HL-60/S4 treated with retinoic acid at 250 ng/mL for 4 days and 3 days (cell line): ENCODE measurements around the gene ADCY10.
"Not testable (repeated sequence)": the region's sequence is repeated elsewhere in the genome, so short reads cannot be mapped to it uniquely, and the experiment has no call there.

Experiments used
- in situ Hi-C: fragments of 300-500 bp; cut with MboI; formaldehyde crosslinking; loops from 2 replicates; pipeline ENCODE4 v1.7.0; 2022; ENCODE audit warnings: low sequenced_read_pairs

ADCY10 gene, protein sequence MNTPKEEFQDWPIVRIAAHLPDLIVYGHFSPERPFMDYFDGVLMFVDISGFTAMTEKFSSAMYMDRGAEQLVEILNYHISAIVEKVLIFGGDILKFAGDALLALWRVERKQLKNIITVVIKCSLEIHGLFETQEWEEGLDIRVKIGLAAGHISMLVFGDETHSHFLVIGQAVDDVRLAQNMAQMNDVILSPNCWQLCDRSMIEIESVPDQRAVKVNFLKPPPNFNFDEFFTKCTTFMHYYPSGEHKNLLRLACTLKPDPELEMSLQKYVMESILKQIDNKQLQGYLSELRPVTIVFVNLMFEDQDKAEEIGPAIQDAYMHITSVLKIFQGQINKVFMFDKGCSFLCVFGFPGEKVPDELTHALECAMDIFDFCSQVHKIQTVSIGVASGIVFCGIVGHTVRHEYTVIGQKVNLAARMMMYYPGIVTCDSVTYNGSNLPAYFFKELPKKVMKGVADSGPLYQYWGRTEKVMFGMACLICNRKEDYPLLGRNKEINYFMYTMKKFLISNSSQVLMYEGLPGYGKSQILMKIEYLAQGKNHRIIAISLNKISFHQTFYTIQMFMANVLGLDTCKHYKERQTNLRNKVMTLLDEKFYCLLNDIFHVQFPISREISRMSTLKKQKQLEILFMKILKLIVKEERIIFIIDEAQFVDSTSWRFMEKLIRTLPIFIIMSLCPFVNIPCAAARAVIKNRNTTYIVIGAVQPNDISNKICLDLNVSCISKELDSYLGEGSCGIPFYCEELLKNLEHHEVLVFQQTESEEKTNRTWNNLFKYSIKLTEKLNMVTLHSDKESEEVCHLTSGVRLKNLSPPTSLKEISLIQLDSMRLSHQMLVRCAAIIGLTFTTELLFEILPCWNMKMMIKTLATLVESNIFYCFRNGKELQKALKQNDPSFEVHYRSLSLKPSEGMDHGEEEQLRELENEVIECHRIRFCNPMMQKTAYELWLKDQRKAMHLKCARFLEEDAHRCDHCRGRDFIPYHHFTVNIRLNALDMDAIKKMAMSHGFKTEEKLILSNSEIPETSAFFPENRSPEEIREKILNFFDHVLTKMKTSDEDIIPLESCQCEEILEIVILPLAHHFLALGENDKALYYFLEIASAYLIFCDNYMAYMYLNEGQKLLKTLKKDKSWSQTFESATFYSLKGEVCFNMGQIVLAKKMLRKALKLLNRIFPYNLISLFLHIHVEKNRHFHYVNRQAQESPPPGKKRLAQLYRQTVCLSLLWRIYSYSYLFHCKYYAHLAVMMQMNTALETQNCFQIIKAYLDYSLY (N-terminal part only)

DNA sequence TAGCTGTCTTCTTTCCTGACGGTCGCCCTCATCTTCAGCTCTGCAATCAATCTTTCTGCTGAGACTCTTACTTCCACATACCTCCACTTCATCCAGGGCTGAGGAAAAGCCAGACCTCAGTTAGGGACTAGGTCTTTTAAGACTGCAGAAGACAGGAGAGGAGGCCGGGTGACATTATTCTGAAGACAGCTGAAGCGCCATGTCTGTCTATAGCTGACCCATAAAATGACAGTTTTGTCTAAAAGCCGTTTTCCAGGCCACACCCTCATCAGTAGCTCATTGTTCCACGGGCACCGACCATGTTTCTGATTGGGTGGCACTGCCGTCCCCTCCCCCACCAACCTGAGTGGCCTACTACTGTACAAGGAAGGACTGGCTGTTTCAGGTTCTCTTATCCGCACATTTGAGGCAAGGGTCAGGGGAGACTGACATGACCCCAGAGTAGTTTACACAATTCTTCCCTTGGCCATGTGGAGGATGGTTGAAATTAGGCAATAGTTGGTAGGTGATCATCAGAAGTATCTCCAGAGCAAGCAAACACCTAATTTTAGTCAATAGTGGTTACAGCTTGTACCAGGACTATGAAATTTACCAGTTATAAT is at the start of gene ADCY10:
TSS of gene ADCY10 (minus strand) at position 240 of the 602 bp plus-strand sequence. CDS start 8,994 bp downstream, outside the sequence.
- in situ Hi-C loops = no loop called here

DNA sequence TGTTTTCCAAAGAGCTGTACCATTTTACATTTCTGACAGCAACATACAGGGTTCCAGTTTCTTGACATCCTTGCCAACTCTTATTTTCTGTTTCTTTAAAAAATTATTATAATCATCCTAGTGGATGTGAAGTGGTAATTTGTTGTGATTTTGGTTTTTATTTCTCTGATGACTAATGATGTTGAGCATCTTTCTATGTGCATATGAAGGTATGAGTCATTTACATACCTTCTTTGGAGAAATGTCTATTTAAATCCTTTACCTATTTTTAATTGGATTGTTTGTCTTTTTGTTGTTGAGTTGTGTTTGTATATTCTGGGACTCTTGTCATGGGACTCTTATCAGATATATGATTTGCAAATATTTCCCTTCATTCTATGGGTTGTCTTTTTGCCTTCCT is 43.8 kb upstream of the ADCY10 start:
- in situ Hi-C loops = no loop called here

DNA sequence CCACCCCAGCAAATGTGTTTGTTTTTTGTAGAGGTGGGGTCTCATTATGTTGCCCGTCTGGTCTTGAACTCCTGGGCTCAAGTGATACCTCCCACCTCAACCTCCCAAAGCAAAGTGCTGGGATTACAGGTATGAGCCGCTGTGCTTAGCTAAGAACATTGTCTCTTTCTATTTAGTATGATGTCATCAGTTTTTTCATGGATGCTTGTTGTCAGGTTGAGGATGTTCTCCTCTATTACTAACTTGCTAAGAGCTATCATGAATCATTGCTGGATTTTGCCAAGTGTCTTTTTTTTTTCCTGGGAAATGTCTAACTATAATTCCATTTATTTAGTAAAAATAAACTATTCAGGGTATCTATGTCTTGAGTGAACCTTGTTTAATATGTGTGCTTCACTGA is 42.0 kb upstream of the ADCY10 start:
- in situ Hi-C loops = no loop called here

DNA sequence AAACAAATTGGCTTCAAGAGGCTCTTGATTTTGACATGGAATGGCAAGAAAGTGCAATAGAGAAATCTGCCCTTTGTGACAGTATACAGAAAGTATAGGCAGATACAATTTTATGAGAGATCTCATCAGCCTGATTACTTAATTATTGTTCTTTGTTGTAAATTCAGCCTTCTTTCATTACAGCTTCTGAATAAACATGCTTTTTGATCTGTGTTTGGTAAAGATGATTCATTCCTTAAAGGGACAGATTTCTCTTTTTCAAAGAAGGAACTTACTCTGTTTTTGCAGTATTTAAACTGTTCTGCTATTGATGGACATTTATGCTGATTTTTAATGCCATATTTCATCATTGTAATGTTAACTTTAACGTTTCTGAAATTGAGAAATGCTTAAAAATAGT is 36.6 kb upstream of the ADCY10 start:
- in situ Hi-C loops = no loop called here

DNA sequence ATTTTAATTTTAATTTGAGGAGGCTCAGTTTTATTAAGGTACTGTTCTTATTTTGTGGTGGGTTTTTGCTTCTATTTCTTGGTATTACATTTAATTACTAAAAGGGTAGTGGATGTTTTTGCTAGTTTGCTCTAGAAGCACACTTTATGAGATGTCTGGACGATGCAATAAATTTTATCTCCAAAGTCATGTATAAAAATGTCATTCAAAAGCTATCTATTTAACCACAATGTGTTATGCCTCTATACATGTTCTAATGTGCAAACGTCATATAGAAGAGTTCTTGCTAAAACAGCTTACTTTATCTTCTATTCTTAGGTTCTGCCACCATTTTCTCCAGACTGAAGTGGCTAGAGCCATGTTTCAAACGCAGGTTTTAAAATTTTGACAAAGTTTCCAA is 35.9 kb upstream of the ADCY10 start:
- in situ Hi-C loops = no loop called here

DNA sequence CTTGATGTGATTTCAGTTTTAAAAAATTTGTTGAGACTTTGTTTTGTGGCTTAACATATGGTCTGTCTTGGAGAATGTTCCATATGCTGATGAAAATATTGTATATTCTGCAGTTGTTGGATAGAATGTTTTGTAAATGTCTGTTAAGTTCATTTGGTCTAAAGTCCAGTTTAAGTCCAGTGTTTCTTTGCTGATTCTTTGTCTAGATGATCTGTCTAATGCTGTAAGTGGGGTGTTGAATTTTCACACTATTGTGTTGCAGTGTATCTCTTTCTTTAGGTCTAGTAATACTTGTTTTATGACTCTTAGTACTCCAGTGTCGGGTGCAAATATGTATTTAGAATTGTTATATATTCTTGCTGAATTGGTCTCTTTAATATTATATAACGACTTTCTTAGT is 33.8 kb upstream of the ADCY10 start:
- in situ Hi-C loops = no loop called here

DNA sequence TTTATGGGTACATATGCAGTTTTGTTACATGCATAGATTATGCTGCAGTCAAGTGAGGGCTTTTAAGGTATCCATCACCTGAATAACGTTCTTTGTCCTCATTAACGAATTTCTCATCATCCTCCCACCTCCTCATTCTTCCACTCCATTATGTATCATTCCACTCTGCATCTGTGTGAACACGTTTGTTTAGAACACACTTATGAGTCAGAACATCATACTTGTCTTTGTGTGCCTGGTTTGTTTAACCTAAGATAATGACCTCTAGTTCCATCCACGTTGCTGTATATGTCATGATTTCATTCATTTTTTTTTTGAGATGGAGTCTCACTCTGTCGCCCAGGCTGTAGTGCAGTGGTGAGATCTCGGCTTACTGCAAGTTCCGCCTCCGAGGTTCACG is 29.6 kb upstream of the ADCY10 start:
- in situ Hi-C loops = no loop called here

DNA sequence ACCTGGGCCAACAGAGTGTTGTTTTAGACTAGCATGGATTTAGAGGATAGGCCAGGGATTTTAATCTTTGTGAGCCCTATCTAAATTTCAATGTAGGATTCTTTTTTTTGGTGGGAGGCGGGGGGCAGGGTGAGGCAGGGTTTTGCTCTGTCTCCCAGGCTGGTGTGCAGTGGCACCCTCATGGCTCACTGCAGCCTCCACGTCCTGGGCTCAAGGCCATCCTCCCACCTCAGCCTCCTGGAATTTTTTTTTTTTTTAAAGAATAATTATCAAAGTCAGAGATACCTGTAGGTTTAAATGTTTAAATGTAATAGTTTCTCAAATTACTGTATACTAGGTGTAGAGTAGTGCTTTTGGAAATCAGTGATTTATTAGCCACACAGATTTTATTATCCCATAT is 26.3 kb upstream of the ADCY10 start:
- in situ Hi-C loops = no loop called here

DNA sequence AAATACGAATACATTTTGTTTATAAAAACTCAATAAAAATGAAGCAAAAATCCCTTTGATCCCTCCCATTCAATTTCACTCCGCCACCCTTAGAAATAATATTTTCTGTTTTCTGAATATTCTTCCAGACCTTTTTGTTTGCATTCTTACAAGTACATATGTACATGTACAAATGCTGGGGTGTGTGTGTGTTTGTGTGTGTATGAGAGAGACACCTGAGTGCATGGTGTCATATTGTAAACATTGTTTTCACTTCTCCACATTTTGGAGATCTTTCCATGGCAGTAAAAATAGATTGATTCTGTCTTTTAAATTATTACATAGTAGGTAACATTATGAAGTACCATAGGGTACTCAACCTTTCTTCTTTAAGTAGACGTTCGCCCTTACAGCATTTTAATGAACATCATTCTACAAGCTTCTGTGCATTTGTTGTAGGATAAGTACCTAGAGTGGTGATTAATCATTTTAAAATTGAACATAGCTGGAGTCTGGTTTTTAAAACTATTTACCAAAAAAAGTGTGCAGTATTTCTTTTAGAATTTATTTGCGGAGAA is 24.2 kb upstream of the ADCY10 start:
- in situ Hi-C loops = no loop called here

DNA sequence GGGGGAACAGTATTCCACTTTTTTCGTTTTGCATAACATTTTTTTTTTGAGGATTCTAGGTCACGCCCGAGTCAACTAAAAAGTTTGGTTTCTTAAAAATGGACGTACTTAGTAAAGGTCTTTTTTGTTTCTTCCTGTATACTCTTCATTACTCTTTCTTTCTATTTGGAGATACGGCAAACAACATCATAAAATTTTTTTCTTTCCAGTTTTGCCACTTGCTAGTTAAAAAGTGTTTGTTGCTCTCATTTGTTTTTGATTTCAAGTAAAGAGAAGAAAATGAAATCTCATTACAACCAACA is 23.7 kb upstream of the ADCY10 start:
- in situ Hi-C loops = no loop called here

DNA sequence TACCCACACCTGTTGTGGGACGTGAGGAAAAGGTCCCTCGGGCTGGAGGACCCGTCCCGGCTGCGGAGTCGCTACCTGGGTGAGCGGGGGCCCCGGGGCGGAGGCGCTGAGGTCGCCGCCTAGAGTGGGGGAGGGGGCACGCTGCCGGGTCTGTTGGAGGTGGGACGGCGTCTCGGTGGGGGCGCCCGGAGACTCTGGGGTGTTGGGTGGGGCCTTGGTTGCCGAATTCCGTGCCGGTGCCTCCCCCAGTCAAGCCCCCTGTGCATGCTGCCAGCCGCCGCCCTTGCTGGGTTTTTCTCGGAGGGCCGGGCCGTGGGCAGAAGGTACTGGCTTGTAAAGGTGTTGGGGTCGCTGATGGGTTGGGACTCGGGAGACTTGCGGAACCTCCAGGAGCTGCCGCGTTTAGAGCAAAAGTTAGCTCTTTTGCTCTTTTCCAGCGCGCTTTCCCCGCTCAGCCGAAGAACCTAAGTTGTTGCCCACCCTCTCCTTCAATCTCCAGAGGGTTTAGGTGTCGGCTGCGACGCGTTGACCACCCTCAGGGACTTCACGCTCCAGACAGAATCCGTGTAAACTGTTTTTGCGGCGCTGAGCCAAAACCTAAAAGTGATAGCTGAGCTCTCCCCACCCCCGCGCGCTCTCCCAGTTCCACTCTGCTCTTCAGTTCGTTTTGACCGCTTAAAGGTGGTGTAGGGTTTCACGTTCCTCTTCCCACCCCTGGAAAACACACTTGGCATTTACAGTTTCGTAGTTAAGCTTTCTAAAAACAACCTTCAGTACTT is 23.2 kb upstream of the ADCY10 start, which contains the start of gene MPC2:
TSS of gene MPC2 (minus strand) at position 143 of the 779 bp plus-strand sequence. CDS start 1,231 bp downstream, outside the sequence.
- in situ Hi-C loops = no loop called here

DNA sequence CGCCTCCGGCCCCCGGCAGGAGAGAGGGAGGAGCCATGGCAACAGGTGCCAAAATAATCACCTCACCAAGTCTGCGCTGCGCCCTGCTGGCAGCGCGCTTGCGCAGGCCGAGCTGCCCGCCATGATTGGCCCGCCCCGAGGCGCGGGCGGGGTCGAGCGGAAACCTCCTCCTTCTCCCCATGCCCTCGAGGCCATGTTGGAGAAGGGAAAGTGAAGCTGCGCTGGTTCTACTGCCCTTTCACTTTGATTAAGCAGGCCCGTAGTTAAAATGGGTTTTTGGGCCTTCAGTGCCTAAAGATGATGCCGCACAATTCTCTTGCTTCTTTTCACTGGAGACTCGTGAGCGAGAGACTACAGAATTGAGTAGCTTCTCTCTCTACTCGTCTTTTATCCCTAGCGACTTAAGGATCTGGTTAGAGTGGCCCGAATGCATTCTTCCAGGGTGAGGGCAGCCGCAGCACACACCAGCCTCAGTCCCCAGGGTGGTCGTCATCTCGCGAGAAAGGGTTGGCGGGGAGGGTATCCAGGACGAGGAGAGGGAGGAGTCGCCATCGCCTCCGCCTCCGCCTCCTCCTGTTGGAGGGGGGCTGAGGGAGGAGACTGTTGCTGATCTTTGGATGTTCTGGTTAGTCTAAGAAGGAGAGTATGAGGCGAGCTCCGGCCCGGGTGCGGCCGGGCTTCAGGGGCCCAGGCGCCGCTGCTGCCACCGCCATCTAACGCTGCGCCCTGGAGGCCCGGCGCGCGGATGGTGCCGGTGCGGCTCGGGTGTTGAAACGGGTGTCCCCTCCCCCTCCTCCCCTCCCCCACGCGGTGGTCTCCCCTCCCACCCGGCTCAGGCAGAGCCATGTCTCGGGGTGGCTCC is 22.4 kb upstream of the ADCY10 start, which contains the start of gene DCAF6:
TSS of gene DCAF6 (plus strand) at position 616 of the 862 bp plus-strand sequence. CDS start at position 845, 229 bp downstream.
- in situ Hi-C loops = no loop called here

DNA sequence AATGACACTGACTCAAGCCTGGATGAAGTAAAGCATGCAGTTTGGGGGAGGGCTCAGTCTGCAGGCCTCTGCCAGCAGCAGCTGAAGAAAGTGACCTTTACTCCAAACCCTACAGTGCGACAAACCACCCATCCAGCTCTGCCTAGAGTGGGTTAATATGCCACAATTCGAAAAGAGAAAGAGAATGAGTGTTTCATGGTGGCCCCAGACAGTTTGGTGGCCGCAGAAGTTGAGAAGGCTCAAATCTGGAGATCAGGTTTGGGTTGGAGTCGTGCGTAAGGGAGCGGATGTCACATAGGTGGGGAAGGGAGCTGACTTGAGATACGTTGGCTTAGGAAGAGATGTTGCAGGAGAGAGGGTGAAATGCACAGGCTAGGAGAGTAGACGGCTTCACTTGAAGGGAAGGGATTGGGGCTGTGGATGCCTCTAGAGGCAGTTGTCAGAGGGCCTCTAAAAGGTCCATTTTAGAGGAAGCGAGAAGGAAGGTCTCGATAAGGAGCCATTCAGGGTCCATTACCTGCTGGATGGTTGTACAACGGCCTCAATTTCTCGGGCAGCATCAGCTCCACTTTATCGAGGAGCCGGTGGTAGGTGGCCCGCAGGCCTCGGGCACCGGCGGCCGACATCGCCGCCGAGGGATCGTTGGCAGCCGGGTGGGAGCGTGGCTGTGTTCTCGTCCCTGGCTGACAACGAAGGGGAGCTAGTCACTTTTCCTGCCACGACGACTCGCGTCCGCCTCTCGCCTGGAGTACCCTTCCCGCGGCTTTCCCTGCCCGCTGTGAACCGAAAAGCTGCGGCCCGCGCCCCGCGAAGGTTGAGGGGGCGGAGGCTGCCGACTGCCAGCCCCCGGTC is 21.5 kb upstream of the ADCY10 start:
- in situ Hi-C loops = no loop called here

DNA sequence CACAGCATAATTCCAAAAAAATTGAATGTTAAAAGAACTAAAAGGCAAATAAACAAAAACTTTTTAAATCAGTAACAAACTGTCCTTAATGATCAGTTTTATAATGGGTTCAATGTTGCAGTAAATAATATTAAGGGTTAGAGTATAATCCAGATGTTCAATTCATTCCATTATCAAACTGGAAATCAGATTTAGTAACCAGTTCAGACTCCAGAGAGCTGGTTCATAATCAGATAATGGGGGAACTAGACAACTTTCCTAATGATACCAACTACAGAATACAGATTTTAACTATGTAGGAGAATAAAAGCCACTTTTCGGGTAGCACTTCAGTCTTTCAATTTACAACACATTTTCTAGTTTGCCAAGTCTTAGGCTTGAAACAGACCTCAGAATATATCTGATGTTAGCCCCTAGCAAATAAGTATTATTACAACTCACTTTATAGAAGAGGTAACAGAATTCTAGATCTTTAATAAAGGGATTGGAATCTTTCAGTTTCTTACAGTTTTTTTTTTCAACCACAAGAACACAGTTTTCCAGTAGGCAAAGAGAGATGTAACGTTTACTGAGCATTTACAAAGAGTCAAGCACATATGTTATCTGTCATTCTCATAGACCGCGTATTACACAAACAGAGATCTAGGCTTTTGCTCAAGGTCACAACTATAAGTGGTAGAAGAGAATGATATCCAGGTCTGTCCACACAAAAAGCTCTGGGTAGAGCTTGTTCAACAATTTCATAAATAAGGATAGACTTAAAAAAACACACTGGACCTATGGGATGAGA is 20.7 kb upstream of the ADCY10 start:
- in situ Hi-C loops = no loop called here

DNA sequence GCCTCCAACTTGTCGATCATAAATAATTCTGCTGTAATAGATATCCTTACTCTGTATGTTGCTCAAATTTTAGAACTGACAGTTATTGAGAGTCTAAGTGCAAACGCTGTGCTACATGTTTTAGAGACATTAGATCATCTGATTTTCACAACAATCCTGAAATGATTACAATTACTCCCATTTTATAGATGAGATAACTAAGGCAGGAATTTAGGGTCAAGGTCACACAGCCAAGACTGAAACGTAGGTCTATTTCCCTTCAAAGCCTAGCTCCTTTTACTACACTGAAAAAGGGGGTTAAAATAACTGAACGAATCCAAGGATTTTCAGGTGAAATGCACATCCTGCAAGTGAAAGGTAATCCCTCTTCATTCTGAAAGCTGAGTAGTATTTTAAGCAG is 19.9 kb upstream of the ADCY10 start:
- in situ Hi-C loops = no loop called here

DNA sequence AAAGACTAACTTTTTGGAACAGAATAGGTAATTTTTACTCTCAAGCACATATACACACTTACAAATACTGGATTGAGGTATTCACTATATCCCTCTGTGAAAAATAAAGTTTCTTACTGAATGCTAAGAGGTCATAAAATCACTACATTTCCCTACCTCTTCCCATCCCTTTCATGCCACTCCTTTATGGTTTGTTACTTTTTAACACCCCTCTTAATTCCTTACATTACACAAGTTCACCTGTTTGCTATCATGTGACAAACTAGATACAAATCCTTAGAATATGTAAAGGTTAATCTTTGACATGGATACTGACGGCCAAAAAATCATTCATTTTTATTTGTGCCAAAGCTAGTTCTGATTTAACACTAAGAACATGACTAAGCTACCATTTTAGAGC is 15.8 kb upstream of the ADCY10 start:
- in situ Hi-C loops = no loop called here

DNA sequence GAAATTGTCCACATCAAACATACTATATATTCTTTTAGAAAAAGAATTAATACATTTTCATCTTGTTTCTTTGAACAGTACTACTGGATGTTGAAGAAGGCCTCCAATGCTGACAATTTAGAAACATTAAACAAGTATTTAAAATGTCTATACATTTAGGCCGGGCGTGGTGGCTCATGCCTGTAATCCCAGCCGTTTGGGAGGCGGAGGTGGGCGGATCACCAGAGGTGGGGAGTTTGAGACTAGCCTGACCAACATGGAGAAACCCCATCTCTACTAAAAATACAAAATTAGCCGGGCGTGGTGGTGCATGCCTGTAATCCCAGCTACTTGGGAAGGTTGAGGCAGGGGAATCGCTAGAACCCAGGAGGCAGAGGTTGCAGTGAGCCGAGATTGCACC is 15.0 kb upstream of the ADCY10 start:
- in situ Hi-C loops = not testable (repeated sequence)
